Measurements from ENCODE around the gene KDM5A.

GRCh38 chr12:254039-254438, 135.1 kb downstream of the KDM5A start:
- no peak for TF ChIP-seq POLR2A (IDR thresholded peaks at IDR 0.05)
- TF ChIP-seq, protein P1, sequence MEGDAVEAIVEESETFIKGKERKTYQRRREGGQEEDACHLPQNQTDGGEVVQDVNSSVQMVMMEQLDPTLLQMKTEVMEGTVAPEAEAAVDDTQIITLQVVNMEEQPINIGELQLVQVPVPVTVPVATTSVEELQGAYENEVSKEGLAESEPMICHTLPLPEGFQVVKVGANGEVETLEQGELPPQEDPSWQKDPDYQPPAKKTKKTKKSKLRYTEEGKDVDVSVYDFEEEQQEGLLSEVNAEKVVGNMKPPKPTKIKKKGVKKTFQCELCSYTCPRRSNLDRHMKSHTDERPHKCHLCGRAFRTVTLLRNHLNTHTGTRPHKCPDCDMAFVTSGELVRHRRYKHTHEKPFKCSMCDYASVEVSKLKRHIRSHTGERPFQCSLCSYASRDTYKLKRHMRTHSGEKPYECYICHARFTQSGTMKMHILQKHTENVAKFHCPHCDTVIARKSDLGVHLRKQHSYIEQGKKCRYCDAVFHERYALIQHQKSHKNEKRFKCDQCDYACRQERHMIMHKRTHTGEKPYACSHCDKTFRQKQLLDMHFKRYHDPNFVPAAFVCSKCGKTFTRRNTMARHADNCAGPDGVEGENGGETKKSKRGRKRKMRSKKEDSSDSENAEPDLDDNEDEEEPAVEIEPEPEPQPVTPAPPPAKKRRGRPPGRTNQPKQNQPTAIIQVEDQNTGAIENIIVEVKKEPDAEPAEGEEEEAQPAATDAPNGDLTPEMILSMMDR (IDR thresholded peaks at IDR 0.05), result no peak
